Activated CD8-positive, alpha-beta memory T cell treated with anti-CD3 and anti-CD28 coated beads, Interleukin-2, amount 50 U/mL, for 48 hours (primary cell): ENCODE results near the gene NAP1L1.
A peak's percentile ranks its signal among the peaks of the same experiment; 100 is the strongest.

ENCODE experiments used
- DNase-seq: peaks from one replicate; pipeline ENCODE4 v3.0.0-alpha.2; 2020

Gene NAP1L1, protein sequence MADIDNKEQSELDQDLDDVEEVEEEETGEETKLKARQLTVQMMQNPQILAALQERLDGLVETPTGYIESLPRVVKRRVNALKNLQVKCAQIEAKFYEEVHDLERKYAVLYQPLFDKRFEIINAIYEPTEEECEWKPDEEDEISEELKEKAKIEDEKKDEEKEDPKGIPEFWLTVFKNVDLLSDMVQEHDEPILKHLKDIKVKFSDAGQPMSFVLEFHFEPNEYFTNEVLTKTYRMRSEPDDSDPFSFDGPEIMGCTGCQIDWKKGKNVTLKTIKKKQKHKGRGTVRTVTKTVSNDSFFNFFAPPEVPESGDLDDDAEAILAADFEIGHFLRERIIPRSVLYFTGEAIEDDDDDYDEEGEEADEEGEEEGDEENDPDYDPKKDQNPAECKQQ

DNA sequence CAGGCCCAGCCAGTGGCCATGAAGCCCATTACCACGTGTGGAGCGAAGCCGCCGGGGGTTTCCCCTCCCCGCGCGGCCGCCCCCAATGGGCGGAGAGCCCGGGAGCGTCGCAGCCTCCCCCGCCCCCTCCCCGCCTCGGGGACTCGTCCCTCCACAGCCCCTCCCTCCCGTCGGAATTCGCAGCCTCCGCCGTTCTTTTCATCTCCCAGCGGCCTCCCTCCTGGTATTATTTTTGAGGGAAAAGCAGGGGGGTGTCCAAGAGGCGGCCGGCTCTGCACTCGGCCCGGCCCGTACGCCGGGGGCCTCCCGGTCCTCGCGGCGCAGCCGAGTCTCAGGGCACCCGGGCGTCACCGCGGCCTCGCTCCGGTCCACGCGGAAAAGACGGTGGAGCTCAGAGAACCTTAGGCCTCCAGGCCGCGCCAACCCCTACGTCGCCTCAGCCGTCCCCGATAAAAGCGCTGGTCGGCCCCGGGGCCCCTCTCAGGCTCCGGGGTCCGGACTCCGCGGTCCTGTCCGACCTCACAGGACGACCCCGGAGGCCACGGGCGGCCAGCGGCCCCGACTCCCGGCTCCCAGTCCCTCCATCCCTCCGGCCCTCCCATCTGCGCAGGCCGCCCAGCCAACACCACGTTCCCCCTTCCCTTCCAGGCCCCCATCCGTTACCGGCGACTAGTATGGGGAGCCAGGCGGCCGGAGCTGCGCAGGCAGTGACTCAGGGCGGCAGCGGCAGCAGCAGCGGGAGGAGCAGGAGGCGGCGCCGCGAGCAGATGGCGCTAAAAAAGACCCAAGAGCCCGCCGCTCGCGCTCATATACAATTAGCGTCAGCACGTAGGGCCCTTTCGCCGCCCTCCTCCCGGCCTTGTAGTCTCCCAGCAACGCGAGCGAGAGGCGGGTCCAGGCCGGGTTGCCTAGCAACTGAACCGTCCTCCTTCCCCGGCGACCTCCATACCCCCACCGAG, at the start of gene NAP1L1:
TSS of gene NAP1L1 (minus strand) at position 782 of the 959 bp plus-strand sequence. CDS start 10,466 bp downstream, outside the sequence.
- peak; percentile 97 for DNase-seq

DNA sequence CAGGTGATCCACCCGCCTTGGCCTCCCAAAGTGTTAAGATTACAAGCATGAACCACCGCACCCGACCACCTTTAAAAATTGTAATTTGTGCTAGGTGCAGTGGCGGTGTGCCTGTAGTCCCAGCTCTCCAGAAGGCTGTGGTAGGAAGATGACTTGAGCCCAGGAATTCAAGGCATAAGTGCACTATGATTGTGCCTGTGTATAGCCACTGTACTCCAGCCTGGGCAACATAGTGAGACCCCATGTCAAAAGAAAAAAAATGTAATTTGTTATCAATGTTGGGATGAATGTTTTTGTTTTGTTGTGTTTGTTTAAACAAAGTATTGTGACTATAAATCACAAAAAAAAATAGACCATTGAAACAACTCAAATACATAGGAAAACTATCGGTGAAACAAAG, 43.1 kb upstream of the NAP1L1 start:
- DNase-seq: no peak

DNA sequence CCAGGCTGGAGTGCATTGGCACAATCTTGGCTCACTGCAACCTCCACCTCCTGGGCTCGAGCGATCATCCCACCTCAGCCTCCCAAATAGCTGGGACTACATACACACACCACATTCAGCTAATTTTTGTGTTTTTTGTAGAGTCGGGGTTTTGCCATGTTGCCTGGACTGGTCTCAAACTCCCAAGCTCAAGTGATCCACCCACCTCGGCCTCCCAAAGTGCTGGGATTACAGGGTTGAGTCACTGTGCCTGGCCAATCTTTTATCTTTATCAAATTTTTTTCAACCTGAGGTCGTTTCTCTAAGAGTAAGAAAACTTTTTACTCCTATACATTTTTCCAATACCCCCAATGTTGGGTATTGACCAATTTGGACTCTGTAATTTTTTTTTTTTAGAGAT, 40.0 kb upstream of the NAP1L1 start:
- DNase-seq: no peak

DNA sequence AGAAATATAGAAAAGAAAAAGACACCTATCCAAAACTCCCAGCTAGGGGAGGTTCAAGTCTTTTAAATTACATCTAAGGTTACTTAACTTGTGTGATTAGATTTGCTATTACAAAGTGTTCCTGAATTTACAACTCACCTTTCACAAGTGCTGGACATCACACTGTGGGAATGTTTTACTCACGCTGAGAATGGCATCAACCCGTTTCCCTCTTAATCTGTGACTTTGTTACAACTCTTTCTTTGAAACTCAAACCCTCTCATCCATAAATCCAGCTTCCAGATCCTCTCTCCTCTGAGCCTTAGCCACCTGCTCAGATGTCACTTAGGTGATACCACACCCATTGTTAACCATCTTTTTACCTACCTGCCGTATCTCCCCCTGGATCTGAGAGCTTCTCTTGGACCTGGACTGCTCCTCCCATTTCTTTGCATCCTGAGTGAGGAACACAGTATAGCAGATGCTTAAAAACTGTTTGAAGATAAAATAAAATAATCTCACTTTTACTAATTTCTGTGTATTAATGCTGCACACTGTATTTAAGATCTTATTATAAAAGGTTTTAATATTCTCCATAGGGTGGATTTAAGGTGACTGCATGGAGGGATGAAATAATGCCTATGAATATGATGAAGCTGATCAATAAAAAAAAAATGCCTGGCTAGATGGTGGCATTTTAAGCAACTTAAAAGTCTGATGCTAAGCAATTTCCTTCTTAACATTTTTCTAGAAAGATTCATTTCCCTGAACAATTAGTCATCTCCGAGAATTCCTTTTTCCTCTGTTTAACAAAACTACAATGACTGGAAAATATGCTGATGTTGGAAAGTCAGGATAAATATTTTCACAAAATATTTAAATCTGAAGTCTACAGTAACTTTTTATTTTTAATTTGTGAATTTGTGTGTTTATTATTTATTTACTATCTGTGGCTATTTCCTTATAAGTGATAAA, 39.1 kb upstream of the NAP1L1 start:
- no peak for DNase-seq

DNA sequence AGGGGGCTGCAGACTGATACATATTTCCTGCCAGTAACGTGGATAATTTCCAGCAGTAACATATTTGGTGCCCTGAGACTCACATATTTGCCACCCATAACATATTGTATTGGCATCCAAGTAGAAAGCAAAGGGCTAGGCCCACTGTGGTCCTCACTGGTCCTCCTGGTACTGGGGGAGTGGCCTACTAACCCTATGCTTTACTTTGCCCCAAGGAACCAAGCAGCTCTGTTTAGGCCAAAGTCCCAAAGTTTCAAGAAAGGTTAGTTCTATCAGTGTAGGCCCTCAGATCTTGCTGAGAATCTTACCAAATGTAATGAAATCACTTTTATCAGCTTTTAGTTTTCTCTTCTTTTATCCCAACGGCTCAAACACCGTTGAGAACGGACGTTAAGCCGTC, 35.4 kb upstream of the NAP1L1 start:
- DNase-seq: no peak

DNA sequence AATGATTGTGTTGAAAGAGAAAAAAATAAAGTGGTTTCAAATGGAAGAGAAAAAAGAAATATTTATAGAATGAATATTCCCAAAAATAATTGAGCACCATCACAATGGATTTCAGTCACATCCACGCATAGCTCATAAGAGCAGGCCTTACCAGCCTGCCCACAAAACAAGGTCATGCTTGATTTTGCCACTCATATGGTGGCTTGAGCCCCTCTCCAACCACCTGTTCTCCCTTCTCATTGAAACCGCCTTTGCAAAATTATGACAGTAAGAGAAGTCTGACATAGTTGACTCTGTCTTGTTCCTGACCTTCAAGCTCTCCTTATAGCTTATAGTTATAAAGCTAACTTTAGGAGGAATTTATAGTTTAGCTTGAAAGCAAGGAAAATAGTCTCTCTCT, 33.3 kb upstream of the NAP1L1 start:
- DNase-seq: no peak

DNA sequence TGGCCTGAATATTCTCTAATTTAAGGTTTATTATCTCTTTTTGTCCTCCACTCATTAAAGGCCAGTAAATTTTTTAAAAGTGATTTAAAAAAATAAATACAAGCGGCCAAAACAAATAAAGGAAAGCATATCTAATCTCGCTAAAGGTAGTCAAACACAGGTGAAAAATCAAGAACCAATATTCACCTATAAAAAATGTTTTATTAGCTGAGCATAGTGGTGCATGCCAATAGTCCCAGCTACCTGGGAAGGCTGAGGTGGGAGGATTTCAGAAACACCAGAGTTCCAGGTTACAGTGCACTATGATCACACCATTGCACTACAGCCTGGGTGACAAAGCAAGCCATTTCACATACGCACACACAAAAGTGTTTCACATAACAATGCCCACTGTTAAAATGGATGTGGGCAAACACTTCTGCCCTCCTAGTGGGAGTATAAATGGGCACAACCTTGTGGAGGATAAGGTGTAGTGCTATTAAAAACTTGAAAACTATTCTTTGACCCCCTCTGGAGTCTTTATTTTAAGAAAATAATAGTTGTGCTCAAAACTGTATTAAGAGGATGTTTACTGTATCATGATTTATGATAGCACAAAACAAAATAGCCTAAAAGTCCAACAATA, 32.7 kb upstream of the NAP1L1 start:
- DNase-seq: no peak

DNA sequence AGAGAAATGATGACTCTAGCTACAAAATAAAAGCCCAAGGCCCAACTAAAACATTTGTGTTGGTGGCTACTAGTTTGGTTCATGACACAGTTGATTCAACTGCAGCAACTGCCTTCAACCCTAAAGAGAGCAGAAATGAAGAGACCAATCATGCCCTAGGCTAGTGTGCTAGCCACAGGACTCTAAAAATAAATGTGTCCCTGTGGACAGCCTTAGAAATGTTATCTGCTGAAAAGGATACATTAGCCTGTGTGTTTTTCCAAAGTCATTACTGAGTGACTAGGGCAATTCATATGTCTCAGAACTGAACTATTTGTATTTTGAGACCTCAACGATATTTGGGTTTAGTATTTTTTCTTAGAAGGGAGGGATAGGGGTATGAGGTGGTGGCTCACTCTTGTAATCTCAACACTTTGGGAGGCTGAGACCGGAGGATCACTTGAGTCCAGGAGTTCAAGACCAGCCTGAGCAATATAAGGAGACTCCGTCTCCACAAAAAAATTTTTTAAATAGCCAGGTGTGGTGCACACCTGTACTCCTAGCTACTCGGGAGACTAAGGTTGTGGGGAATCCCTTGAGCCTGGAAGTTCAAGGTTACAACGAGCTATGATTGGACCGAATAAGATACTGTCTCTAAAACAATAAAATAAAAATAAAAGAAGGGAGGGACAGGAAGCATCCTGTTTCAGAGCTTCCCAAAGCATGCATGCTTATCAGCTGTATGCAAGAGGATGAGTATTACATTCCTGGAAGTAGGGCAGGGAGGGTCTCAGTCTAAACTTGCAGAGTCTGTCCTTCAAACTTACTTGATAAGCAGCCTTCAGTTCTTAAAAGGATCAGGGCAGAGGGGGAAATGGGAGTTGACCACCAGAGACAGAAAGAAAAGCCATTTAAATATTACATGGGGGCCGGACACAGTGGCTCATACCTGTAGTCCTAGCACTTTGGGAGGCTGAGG, 29.6 kb upstream of the NAP1L1 start:
- no peak for DNase-seq

DNA sequence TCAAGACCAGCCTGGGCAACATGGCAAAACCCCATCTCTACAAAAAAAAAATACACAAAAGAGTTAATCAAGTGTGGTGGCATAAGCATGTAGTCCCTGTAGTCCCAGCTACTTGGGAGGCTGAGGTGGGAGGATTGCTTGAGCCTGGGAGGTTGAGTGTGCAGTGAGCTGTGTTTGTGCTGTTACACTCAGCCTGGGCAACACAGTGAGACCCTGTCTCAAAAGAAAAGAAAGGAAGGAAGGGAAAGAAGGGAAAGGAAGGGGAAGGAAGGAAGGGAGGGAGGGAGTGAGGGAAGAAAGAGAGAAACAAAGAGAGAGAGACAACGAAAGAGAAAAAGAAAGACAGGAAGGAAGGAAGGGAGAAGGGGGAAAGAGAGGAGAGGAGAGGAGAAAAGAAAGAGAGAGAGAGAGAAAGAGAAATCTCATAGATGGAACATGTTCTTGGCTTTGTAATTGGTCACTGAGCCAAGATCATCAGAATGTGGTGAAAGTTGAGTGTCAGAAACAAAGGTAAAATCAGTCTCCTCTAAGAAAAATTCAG, 26.8 kb upstream of the NAP1L1 start:
- DNase-seq: no peak

DNA sequence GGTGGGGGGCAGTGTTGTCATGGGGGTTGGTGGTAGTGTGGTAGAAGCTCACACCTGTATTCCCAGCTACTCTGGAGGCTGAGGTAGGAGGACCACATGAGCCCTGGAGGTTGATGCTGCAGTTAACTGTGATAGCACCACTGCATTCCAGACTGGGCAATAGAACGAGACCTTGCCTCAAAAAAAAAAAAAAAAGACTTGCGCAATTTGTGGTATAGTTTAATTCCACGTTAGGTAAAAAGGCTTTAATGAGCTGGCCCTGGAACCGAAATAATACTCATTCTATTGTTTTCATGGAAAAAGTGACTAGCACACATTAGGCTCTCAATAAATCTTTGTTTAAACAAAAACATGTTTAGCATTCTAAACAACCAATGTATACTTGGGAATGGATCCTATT, 25.4 kb upstream of the NAP1L1 start:
- no peak for DNase-seq

DNA sequence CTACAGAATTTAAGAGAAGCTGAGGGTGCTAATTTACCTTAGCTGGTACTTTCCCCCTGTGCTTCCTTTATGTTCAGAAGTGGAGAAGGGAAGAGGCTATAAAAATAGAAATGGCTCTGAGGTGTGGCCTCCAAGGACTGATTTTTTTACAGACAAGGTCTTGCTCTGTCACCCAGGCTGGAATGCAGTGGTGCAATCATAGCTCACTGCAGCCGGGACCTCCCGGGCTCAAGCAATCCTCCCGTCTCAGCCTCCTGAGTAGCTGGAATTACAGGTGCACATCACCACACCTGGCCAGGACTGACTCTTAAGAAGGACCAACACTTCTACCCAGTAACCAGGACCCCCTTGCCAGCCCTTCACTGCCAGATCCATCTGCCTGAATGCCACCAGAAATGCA, 23.9 kb upstream of the NAP1L1 start:
- no peak for DNase-seq

DNA sequence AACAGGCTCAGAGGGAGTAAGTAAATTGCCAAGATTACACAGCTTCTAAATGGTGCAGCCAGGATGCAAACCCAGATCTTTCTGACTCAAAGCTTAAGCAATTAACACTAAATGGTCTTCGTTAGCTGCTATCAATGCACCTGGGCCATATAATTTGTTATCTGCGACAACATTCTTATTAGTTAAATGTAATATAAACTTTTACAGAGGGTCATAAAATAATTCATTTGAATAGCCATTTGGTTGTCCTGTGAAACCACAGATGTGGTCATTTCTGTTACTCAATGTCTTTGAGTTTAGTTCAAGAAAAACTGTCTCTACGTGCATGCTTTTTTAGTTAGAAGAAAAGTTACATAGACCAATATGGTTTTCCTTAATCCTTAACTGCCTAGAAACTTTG, 22.1 kb upstream of the NAP1L1 start:
- DNase-seq: no peak

DNA sequence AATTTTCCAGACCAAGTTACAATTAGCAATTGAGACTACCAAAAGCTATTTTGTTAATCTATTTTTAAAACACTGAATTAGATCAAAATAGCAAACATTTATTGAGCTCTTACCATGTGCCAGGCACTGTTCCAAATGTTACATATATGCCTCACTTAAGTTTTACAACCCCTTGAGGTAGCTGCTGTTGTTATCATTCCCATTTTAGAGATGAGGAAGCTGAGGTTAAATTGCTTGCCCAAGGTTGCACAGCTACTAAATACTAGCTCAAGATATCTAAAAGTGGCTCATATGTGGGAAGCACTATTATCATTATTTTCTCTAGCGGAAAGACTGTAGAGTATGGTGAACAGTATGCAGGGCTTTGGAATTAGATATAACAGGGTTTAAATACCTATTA, 19.5 kb upstream of the NAP1L1 start:
- DNase-seq: no peak

DNA sequence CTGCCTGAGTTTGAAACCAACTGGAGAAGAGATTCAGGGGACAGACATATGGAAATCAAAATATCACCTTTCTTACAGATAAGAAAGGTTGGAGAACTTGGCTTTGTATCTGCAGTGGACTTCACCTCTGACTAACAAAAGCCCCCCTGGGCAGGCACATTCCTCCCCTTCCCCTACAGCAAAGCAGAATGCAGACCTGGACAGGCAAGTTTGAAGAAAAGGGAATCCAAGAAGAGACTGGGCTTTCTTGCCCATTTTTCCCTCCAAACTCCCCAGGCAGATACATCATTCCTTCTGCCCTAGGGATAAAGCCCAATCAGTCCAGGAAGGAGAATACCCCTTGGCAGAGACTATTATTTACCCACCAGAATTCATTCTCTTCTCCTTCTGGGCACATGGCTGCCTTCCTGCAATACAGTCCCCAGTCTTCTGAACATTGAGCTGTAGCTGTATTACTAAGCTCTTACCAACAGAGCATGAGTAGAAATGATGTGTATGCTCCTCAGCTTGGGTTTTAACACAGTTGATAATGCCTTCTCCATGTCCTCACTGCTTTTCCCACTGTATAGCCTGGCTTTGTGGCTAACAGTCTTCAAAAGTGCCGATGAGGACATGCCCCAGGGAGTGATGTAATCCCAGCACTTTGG, 17.4 kb upstream of the NAP1L1 start:
- DNase-seq: no peak

DNA sequence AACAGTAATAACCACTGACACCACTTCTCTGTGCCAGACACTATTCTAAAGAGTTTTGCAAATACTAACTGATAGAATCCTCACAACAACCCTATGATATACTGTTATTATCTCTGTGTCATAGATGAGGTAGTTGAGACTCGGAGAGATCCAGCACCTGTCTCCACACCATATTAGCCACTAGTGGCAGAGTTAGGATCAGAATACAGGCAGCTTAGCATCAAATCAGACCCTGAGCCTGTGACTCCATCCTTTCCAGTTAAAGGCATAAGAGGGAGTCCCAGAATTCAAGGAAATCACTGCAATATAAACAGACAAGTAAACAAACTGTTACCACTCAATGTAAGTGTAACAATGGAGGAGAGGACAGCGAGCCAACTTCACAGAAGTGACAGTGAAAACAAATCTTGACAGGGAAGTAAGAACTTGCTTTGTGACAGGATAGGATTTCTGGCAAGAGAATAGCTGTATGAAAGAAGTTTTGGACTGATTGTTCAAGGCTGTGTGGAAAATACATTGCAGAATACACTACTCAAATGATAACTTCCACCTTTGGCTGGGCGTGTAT, 11.7 kb upstream of the NAP1L1 start:
- no peak for DNase-seq

DNA sequence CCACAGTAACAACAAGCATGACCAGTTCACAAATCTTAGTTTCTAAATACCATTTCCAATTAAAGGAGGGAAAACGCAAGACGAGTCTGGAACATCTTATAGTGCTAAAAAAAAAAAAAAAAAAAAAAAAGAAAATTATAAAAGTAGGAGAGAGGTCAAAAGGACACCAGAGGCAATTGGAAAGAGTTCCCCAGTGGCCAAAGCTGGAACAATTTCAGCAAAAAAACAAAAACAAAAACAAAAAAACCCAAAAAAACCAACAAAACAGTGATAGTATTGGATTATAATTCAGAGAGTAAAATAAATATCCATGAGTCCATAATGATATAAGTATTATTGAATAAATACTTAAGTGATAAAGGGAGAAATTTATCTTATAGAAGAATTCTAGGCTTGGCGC, 10.3 kb upstream of the NAP1L1 start:
- DNase-seq: no peak

DNA sequence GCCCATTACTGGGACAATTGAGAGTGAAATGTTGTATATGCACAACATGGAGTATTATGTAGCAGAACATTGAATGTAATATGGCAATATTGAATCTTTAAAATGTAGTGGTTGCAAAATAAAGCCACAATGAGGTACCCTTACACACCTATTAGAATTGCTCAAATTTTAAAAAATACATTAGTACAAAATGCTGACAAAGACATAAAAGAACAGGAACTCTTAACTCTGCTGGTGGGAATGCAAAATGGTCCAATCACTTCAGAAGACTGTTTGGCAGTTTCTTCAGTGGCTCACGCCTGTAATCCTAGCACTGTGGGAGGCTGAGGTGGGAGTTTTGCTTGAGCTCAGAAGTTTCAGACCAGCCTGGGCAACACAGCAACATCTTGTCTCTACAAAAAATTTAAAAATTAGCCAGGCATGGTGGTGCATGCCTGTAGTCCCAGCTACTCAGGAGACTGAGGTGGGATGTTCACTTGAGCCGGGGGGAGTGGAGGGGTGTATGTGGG, 6.8 kb upstream of the NAP1L1 start:
- no peak for DNase-seq

DNA sequence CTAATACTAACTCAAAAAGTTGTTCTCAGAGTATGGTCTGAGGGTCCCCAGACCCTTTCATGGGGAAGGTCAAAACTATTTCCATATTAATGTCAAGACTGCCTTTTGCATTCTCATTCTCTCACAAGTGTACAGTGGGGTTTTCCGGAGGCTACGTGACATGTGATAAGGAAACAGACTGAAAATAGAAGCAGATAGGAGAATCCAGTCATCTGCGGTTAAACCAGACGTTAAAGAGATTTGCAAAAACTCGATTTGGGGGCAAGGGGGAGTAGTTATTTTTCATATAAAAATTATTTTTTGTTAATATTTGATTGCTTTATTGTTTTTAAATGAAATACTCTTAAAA, 1.0 kb upstream of the NAP1L1 start:
- no peak for DNase-seq

DNA sequence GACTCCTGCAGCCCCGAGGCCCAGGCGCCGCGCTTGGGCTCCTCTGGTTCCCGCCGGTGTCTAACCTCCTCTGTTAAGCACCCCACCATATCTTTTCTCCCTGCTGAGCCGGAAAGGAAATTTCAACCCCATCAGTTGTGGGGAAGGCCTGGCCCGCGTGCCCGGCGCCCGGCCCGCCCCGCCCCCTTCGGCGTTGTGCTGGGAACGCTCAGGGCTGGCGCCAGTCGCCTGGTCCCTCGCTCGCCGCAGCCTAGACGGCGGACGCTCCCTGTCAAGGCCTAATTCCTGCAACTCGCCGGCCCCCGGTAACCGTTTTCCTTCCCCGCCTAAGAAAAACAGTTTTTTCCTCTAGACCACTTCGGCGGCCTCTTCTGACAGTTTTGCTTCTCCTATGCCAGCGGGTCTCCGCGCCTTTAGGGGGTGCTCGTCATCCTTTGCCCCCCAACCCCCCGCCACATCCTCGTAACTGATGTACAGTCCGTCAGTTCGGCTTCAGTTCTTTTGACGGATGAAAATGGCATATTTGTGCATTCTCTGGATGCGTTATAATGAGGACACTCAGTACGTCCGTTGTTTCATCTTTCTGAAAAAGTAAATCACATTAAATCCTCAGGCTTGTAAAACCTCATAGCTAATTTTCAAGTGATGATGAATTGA, 506 bp upstream of the NAP1L1 start:
- no peak for DNase-seq
